OCI-M2 (cell line): ENCODE measurements around the gene KSR2.

ENCODE experiments used
- DNase-seq: peaks from one replicate; lab custom pipeline; 2025; ENCODE audit not compliant: unreplicated experiment; lab: John Stamatoyannopoulos, UW

Gene KSR2

GRCh38 chr12:117968151-117968789, 520 bp downstream of the KSR2 start:
- DNase-seq = no peak

- DNase-seq = no peak
Observed at GRCh38 chr12:117967512-117967911, 1.3 kb downstream of the KSR2 start.

GRCh38 chr12:117967043-117967442, 1.7 kb downstream of the KSR2 start:
- no peak for DNase-seq

GRCh38 chr12:117966511-117966910, 2.3 kb downstream of the KSR2 start:
- no peak for DNase-seq

GRCh38 chr12:117963836-117964235, 5.0 kb downstream of the KSR2 start:
- DNase-seq = no peak

- no peak for DNase-seq
Observed at GRCh38 chr12:117936722-117937484, 31.9 kb downstream of the KSR2 start.

- no peak for DNase-seq
Observed at GRCh38 chr12:117933545-117933944, 35.2 kb downstream of the KSR2 start.

GRCh38 chr12:117926391-117926899, 42.3 kb downstream of the KSR2 start:
- no peak for DNase-seq

- no peak for DNase-seq
Observed at GRCh38 chr12:117921929-117922777, 46.6 kb downstream of the KSR2 start.

- no peak for DNase-seq
Observed at GRCh38 chr12:117919479-117919878, 49.3 kb downstream of the KSR2 start.

- DNase-seq = no peak
Observed at GRCh38 chr12:117914686-117915085, 54.1 kb downstream of the KSR2 start.

GRCh38 chr12:117912756-117913155, 56.0 kb downstream of the KSR2 start:
- no peak for DNase-seq

GRCh38 chr12:117908411-117908810, 60.4 kb downstream of the KSR2 start:
- DNase-seq = no peak

- DNase-seq = no peak
Observed at GRCh38 chr12:117907108-117907689, 61.6 kb downstream of the KSR2 start.

GRCh38 chr12:117904051-117904450, 64.7 kb downstream of the KSR2 start:
- DNase-seq = no peak

- no peak for DNase-seq
Observed at GRCh38 chr12:117903110-117903840, 65.5 kb downstream of the KSR2 start.

- DNase-seq = no peak
Observed at GRCh38 chr12:117901631-117902030, 67.2 kb downstream of the KSR2 start.

GRCh38 chr12:117900561-117900960, 68.2 kb downstream of the KSR2 start:
- no peak for DNase-seq

- no peak for DNase-seq
Observed at GRCh38 chr12:117897372-117898161, 71.2 kb downstream of the KSR2 start.

- DNase-seq = no peak
Observed at GRCh38 chr12:117896009-117896408, 72.8 kb downstream of the KSR2 start.
